Stimulated activated CD4-positive, alpha-beta T cell treated with anti-CD3 and anti-CD28 coated beads, Interleukin-15, amount 100 ng/mL, for 24 hours (primary cell): ENCODE measurements around the gene CLDN10.
"Not testable (repeated sequence)": the region's sequence is repeated elsewhere in the genome, so short reads cannot be mapped to it uniquely, and the experiment has no call there.

ENCODE experiments used
- DNase-seq: peaks from one replicate; pipeline ENCODE4 v3.0.0-alpha.2; 2020

The CLDN10 gene

GRCh38 chr13:95552539-95553441 is at the start of gene CLDN10:
Gene CLDN10 (plus strand): TSS chr13:95552720. CDS start chr13:95552754, 34 bp downstream.
- peak; percentile 19 for DNase-seq

GRCh38 chr13:95503662-95504061 is 48.9 kb upstream of the CLDN10 start:
- DNase-seq: no peak

GRCh38 chr13:95505265-95505664 is 47.3 kb upstream of the CLDN10 start:
- no peak for DNase-seq

- no peak for DNase-seq
Observed at GRCh38 chr13:95505986-95506385, 46.5 kb upstream of the CLDN10 start.

GRCh38 chr13:95507991-95508390 is 44.5 kb upstream of the CLDN10 start:
- no peak for DNase-seq

GRCh38 chr13:95508996-95509395 is 43.5 kb upstream of the CLDN10 start:
- no peak for DNase-seq

- DNase-seq: no peak
Observed at GRCh38 chr13:95509521-95510310, 42.8 kb upstream of the CLDN10 start.

- DNase-seq: no peak
Observed at GRCh38 chr13:95510950-95511349, 41.6 kb upstream of the CLDN10 start.

GRCh38 chr13:95512424-95512823 is 40.1 kb upstream of the CLDN10 start:
- DNase-seq: no peak

GRCh38 chr13:95512957-95513356 is 39.6 kb upstream of the CLDN10 start:
- DNase-seq: no peak

GRCh38 chr13:95515606-95516005 is 36.9 kb upstream of the CLDN10 start:
- not testable (repeated sequence) for DNase-seq

GRCh38 chr13:95516021-95516420 is 36.5 kb upstream of the CLDN10 start:
- DNase-seq: no peak

GRCh38 chr13:95516492-95516891 is 36.0 kb upstream of the CLDN10 start:
- no peak for DNase-seq

- DNase-seq: no peak
Observed at GRCh38 chr13:95523598-95523997, 28.9 kb upstream of the CLDN10 start.

GRCh38 chr13:95524264-95524901 is 28.1 kb upstream of the CLDN10 start:
- DNase-seq: no peak

GRCh38 chr13:95527955-95528354 is 24.6 kb upstream of the CLDN10 start:
- no peak for DNase-seq

GRCh38 chr13:95530178-95530577 is 22.3 kb upstream of the CLDN10 start:
- no peak for DNase-seq

- DNase-seq: no peak
Observed at GRCh38 chr13:95533545-95534160, 18.9 kb upstream of the CLDN10 start.

GRCh38 chr13:95535243-95535642 is 17.3 kb upstream of the CLDN10 start:
- peak; percentile 6 for DNase-seq

- no peak for DNase-seq
Observed at GRCh38 chr13:95536632-95537241, 15.8 kb upstream of the CLDN10 start.

GRCh38 chr13:95540888-95541287 is 11.6 kb upstream of the CLDN10 start:
- DNase-seq: no peak

- no peak for DNase-seq
Observed at GRCh38 chr13:95541308-95541707, 11.2 kb upstream of the CLDN10 start.
